Activated CD8-positive, alpha-beta T cell treated with anti-CD3 and anti-CD28 coated beads for 36 hours (primary cell): ENCODE measurements around the gene SLC22A6. TPM values are rescaled to one million over a fixed set of nuclear protein-coding genes. Genes with fewer than 3 reads are reported as not detected.

ENCODE experiments used
- ATAC-seq: fragments of 200-7000 bp; cut with Tn5 transposase; one replicate; pipeline ENCODE4 v1.10.0; 2021; ENCODE audit warnings: mild to moderate bottlenecking, moderate library complexity
- CTCF ChIA-PET: fragments of 350-600 bp; sonication (Branson Sonifier 250); formaldehyde crosslinking; loops from one replicate; lab custom pipeline; 2021; ENCODE audit warnings: antibody characterized with exemption; lab: Charles Lee
- POLR2A ChIA-PET: fragments of 350-600 bp; sonication (Branson Sonifier 250); formaldehyde crosslinking; loops from one replicate; lab custom pipeline; 2021; ENCODE audit warnings: antibody characterized with exemption; lab: Charles Lee
- DNase-seq: peaks from one replicate; pipeline ENCODE4 v3.0.0-alpha.2; 2020
- H3K27ac Mint-ChIP-seq: one replicate; pipeline ENCODE4 v1.8.0; 2021; ENCODE audit warnings: mild to moderate bottlenecking, mixed read lengths
- H3K27me3 Mint-ChIP-seq: one replicate; pipeline ENCODE4 v1.8.0; 2021; ENCODE audit warnings: mixed read lengths
- H3K36me3 Mint-ChIP-seq: one replicate; pipeline ENCODE4 v1.8.0; 2021; ENCODE audit warnings: low read depth, mixed read lengths
- H3K4me1 Mint-ChIP-seq: one replicate; pipeline ENCODE4 v1.8.0; 2021; ENCODE audit warnings: low read depth, mixed read lengths
- H3K4me3 Mint-ChIP-seq: one replicate; pipeline ENCODE4 v1.8.0; 2021; ENCODE audit warnings: mild to moderate bottlenecking, moderate library complexity, mixed read lengths
- H3K9me3 Mint-ChIP-seq: one replicate; pipeline ENCODE4 v1.8.0; 2021; ENCODE audit warnings: mixed read lengths
- intact Hi-C: fragments of 100-400 bp; cut with micrococcal nuclease; formaldehyde crosslinking; loops from one replicate; pipeline ENCODE4 v1.10.0; 2022
- total RNA-seq, 2 experiments: library from RNA; stranded (reverse); gene quantifications; one replicate each; pipeline ENCODE4 v1.2.3, GENCODE V29; 2021
- TF ChIP-seq, protein P1 (sequence below): fragments of 200-600 bp; IDR thresholded peaks from one replicate; pipeline ENCODE4 v1.8.0; 2022; ENCODE audit warnings: antibody characterized with exemption, mild to moderate bottlenecking

The SLC22A6 gene
- total RNA-seq, 2 experiments from 2014 or later: not detected

DNA sequence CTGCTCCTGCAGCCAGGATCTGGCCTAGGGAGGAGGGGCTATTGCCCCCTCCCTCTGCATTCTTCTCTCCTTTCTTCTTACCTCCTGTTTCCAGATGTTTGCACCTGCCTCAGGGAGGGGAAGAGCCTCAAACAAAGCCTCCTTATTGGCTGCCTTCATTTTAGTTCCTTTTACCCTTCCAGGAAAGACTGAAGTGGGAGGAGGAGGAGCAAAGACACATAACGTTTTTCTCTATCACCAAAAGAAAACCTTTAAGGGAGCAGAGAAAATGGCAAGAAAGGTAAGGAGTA is 50.3 kb downstream of the SLC22A6 start:
- DNase-seq (no peak), ATAC-seq (no peak)
- Mint-ChIP-seq H3K27ac (no peak overlapping the region), H3K36me3 (no peaks in the 10 kb centered on the region), H3K27me3 (peaks cover 9% of the 10 kb centered on the region), H3K4me3 (no peak overlapping the region), H3K9me3 (peaks cover 8% of the 10 kb centered on the region), H3K4me1 (peaks cover 3% of the 10 kb centered on the region)
- intact Hi-C loops: no loop called here
- POLR2A ChIA-PET: no interaction called here
- CTCF ChIA-PET: no interaction called here
- TF ChIP-seq, protein P1, sequence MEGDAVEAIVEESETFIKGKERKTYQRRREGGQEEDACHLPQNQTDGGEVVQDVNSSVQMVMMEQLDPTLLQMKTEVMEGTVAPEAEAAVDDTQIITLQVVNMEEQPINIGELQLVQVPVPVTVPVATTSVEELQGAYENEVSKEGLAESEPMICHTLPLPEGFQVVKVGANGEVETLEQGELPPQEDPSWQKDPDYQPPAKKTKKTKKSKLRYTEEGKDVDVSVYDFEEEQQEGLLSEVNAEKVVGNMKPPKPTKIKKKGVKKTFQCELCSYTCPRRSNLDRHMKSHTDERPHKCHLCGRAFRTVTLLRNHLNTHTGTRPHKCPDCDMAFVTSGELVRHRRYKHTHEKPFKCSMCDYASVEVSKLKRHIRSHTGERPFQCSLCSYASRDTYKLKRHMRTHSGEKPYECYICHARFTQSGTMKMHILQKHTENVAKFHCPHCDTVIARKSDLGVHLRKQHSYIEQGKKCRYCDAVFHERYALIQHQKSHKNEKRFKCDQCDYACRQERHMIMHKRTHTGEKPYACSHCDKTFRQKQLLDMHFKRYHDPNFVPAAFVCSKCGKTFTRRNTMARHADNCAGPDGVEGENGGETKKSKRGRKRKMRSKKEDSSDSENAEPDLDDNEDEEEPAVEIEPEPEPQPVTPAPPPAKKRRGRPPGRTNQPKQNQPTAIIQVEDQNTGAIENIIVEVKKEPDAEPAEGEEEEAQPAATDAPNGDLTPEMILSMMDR: no peak

DNA sequence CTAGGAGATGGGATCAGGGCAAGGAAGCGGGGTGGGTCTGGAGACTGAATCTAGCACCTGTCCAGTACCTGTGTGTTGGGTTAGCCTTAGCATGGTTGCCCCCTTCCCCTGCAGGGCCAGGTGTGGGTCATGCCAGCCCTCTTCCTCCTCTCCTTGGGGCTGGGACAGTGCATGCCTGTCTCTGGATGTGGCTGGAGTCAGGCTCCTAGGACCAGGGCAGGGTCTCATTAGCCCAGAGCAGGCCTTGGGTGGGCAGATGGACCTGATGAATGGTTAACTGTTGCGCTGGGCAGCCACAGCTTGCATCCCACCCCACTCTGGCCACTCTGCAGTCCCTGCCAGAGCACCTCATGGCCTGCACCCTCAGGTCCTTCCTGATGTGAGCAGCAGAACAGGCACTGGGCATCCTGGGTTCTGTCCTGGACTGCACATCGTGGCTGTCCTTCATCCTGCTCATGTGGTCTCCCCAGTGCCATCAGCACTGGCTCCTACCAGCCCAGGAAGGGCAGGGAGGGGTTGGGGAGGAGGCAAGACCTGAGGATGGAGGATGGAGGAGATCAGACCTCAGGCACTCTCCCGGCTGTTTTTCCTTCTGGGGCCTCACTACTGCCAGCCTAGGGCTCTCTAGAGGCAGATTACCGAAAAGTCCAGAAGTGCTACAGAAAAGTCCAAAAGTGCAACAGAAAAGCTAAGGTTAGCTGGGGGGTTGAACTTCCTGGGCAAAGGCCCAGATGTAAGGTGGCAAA is 50.8 kb downstream of the SLC22A6 start:
- Mint-ChIP-seq H3K27me3 (peaks cover 13% of the 10 kb centered on the region), H3K4me3 (no peak overlapping the region), H3K9me3 (peaks cover 8% of the 10 kb centered on the region), H3K4me1 (peaks cover 3% of the 10 kb centered on the region), H3K36me3 (no peaks in the 10 kb centered on the region), H3K27ac (no peak overlapping the region)
- CTCF ChIA-PET: interaction anchor here (0.5 kb wide), 1 partner anchor 28 kb away, joined by 3 read pairs; no protein-coding TSS in a partner anchor
- intact Hi-C loops: no loop called here
- TF ChIP-seq, protein P1: no peak
- ATAC-seq: no peak
- no peak for DNase-seq
- POLR2A ChIA-PET: no interaction called here

DNA sequence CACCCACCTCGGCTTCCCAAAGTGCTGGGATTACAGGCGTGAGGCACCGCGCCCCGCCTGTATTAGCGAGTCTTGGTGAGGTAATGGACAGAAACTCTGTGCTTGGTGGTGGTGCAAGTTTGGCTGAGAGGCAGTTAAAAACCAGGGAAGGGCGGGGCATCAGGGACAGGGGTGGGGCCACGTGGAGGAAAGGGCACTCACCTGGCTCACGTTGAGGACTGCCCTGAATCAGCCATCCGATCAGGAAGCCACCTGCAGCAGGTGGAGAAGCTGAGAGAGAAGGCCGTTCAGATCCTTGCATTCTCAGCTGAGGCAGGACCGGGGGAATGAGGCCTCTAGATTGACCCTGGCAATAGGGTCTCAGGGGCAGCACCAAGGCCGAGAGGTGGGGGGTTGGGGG is 51.5 kb downstream of the SLC22A6 start:
- ChIA-PET CTCF (interaction anchor here (0.5 kb wide), 1 partner anchor 27 kb away, joined by 3 read pairs; no protein-coding TSS in a partner anchor), POLR2A (no interaction called here)
- ATAC-seq (no peak), DNase-seq (no peak)
- Mint-ChIP-seq H3K9me3 (peaks cover 8% of the 10 kb centered on the region), H3K36me3 (no peaks in the 10 kb centered on the region), H3K4me3 (no peak overlapping the region), H3K27me3 (peaks cover 20% of the 10 kb centered on the region), H3K27ac (no peak overlapping the region), H3K4me1 (peaks cover 3% of the 10 kb centered on the region)
- TF ChIP-seq, protein P1: no peak
- intact Hi-C loops: no loop called here

DNA sequence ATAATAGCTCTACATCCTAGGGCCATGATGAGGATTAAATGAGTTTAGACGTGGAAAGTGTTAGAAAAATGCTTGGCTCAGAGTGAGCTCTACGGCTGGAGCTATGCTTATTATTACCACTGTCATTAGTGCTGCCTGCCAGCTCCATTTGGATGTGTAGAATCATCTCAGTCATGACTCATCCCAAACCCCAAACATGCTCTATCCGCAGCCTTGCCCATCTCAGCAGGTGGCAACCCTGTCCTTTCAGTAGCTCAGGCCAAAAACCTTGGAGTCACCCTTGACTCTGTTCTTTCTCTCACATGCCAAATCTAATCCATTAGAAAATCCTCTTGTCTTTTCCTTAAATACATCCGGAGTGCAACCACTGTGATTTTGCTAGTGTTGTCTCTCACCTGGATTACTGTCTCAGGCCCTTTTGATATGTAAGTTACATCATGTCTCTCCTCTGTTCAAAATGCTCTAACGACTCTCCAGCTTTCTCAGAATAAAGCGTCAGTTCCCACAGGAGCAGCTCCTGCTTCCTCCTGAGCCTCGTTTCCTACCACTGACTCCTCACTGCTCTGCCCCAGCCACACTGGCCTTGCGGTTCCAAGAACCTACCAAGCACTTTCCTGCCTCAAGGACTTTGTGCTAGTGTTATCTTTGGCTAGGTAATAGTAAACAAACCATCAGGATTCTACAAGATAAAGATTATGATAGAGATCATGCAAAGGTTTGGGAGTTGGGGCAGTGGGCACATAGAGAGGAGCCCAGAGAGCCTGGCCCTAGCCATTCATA is 53.1 kb downstream of the SLC22A6 start:
- intact Hi-C loops: no loop called here
- DNase-seq: no peak
- Mint-ChIP-seq H3K9me3 (no peaks in the 10 kb centered on the region), H3K27ac (no peak overlapping the region), H3K27me3 (peaks cover 34% of the 10 kb centered on the region), H3K36me3 (no peaks in the 10 kb centered on the region), H3K4me1 (no peaks in the 10 kb centered on the region), H3K4me3 (no peak overlapping the region)
- TF ChIP-seq, protein P1: no peak
- no peak for ATAC-seq
- ChIA-PET CTCF (interaction anchor here (1.2 to 2.1 kb wide), 4 partner anchors 15 to 92 kb away, joined by 4 to 10 read pairs (median 6); no protein-coding TSS in a partner anchor), POLR2A (interaction anchor here (0.7 kb wide), 1 partner anchor 11 kb away, joined by 3 read pairs; no protein-coding TSS in a partner anchor)

DNA sequence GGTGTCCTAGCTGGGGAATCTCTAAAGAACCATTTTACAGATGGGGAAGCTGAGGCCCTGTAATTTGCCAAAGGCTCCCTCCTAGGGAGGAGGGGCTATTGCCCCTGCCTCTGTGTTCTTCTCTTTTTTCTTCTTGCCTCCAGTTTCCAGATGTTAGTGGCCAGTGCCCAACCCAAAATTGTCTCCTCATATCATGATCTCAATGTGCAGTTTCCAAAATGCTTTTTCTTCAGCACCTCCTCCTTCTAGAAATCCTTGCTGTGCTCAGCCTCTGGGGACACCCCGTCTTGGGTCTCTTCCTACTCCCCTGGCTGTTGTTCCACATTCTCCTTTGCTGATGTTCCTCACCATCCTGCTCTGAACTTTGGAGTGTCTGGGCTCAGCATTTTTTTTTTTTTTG is 54.1 kb downstream of the SLC22A6 start:
- intact Hi-C loops: no loop called here
- ChIA-PET POLR2A (no interaction called here), CTCF (interaction anchor here (1.6 to 2.1 kb wide), 2 partner anchors 24 to 93 kb away, joined by 6 to 10 read pairs; no protein-coding TSS in a partner anchor)
- Mint-ChIP-seq H3K9me3 (no peaks in the 10 kb centered on the region), H3K27ac (no peak overlapping the region), H3K36me3 (no peaks in the 10 kb centered on the region), H3K27me3 (peaks cover 43% of the 10 kb centered on the region), H3K4me1 (peaks cover 8% of the 10 kb centered on the region), H3K4me3 (no peak overlapping the region)
- DNase-seq: no peak
- ATAC-seq: no peak
- TF ChIP-seq, protein P1: no peak
